ENCODE results near the gene MYMX. TPM values are rescaled to one million over a fixed set of nuclear protein-coding genes. Genes with fewer than 3 reads are reported as not detected.

Gene MYMX
- total and polyA plus RNA-seq, 2 of the 13 experiments (the other 11 are each of a cell fraction or from before 2014, with no cell fraction given) = not detected

- TF ChIP-seq, protein P1, sequence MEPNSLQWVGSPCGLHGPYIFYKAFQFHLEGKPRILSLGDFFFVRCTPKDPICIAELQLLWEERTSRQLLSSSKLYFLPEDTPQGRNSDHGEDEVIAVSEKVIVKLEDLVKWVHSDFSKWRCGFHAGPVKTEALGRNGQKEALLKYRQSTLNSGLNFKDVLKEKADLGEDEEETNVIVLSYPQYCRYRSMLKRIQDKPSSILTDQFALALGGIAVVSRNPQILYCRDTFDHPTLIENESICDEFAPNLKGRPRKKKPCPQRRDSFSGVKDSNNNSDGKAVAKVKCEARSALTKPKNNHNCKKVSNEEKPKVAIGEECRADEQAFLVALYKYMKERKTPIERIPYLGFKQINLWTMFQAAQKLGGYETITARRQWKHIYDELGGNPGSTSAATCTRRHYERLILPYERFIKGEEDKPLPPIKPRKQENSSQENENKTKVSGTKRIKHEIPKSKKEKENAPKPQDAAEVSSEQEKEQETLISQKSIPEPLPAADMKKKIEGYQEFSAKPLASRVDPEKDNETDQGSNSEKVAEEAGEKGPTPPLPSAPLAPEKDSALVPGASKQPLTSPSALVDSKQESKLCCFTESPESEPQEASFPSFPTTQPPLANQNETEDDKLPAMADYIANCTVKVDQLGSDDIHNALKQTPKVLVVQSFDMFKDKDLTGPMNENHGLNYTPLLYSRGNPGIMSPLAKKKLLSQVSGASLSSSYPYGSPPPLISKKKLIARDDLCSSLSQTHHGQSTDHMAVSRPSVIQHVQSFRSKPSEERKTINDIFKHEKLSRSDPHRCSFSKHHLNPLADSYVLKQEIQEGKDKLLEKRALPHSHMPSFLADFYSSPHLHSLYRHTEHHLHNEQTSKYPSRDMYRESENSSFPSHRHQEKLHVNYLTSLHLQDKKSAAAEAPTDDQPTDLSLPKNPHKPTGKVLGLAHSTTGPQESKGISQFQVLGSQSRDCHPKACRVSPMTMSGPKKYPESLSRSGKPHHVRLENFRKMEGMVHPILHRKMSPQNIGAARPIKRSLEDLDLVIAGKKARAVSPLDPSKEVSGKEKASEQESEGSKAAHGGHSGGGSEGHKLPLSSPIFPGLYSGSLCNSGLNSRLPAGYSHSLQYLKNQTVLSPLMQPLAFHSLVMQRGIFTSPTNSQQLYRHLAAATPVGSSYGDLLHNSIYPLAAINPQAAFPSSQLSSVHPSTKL (CRISPR knock-in tag; IDR thresholded peaks at IDR 0.05) = peak; percentile 37
- peak; percentile 48; the same call in 1 of the 2 replicates for TF ChIP-seq ZFP36L1 (CRISPR knock-in tag; IDR thresholded peaks at IDR 0.05)
- peak; percentile 93 for TF ChIP-seq ZFX (CRISPR knock-in tag; IDR thresholded peaks at IDR 0.05; ENCODE audit: low read depth)
- no peak for TF ChIP-seq TRIM24 (CRISPR knock-in tag; IDR thresholded peaks at IDR 0.05)
- peak; percentile 45 for TF ChIP-seq ZNF331 (CRISPR knock-in tag; IDR thresholded peaks at IDR 0.05)
- TF ChIP-seq RARA (CRISPR knock-in tag; IDR thresholded peaks at IDR 0.05) = 0 out of 2 replicates have a peak, but pooled peaks have one; percentile 34
- TF ChIP-seq, protein P2, sequence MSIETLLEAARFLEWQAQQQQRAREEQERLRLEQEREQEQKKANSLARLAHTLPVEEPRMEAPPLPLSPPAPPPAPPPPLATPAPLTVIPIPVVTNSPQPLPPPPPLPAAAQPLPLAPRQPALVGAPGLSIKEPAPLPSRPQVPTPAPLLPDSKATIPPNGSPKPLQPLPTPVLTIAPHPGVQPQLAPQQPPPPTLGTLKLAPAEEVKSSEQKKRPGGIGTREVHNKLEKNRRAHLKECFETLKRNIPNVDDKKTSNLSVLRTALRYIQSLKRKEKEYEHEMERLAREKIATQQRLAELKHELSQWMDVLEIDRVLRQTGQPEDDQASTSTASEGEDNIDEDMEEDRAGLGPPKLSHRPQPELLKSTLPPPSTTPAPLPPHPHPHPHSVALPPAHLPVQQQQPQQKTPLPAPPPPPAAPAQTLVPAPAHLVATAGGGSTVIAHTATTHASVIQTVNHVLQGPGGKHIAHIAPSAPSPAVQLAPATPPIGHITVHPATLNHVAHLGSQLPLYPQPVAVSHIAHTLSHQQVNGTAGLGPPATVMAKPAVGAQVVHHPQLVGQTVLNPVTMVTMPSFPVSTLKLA (IDR thresholded peaks at IDR 0.05) = peak; percentile 28; the same call in 1 of the 2 replicates
- TF ChIP-seq, protein P3, sequence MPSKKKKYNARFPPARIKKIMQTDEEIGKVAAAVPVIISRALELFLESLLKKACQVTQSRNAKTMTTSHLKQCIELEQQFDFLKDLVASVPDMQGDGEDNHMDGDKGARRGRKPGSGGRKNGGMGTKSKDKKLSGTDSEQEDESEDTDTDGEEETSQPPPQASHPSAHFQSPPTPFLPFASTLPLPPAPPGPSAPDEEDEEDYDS (CRISPR knock-in tag; IDR thresholded peaks at IDR 0.05) = peak; percentile 64; the same call in 1 of the 2 replicates
- peak; percentile 73; the same call in 1 of the 2 replicates for TF ChIP-seq ZNF670 (CRISPR knock-in tag; IDR thresholded peaks at IDR 0.05; ENCODE audit: borderline replicate concordance)
- TF ChIP-seq ZFP90 (CRISPR knock-in tag; IDR thresholded peaks at IDR 0.05; ENCODE audit: borderline replicate concordance) = 0 out of 2 replicates have a peak, but pooled peaks have one; percentile 13
- TF ChIP-seq ZNF644 (CRISPR knock-in tag; IDR thresholded peaks at IDR 0.05; ENCODE audit: low read depth) = 0 out of 2 replicates have a peak, but pooled peaks have one; percentile 16
- TF ChIP-seq RCOR2 (CRISPR knock-in tag; IDR thresholded peaks at IDR 0.05) = peak; percentile 62; the same call in 1 of the 2 replicates
- TF ChIP-seq ZNF792 (CRISPR knock-in tag; IDR thresholded peaks at IDR 0.05) = peak; percentile 31; the same call in 1 of the 2 replicates
- 0 out of 2 replicates have a peak, but pooled peaks have one; percentile 16 for TF ChIP-seq ZNF766 (CRISPR knock-in tag; IDR thresholded peaks at IDR 0.05; ENCODE audit: borderline replicate concordance)
- TF ChIP-seq HNRNPH1 (optimal IDR thresholded peaks at IDR 0.05; ENCODE audit: low read depth, low read length) = no peak
- peak; percentile 53; the same call in 1 of the 2 replicates for TF ChIP-seq JUND (CRISPR knock-in tag; IDR thresholded peaks at IDR 0.05)
- TF ChIP-seq, protein P4, sequence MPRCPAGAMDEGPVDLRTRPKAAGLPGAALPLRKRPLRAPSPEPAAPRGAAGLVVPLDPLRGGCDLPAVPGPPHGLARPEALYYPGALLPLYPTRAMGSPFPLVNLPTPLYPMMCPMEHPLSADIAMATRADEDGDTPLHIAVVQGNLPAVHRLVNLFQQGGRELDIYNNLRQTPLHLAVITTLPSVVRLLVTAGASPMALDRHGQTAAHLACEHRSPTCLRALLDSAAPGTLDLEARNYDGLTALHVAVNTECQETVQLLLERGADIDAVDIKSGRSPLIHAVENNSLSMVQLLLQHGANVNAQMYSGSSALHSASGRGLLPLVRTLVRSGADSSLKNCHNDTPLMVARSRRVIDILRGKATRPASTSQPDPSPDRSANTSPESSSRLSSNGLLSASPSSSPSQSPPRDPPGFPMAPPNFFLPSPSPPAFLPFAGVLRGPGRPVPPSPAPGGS (CRISPR knock-in tag; IDR thresholded peaks at IDR 0.05) = peak; percentile 23; the same call in 1 of the 2 replicates
- peak; percentile 72; the same call in 1 of the 2 replicates for TF ChIP-seq YEATS4 (CRISPR knock-in tag; IDR thresholded peaks at IDR 0.05; ENCODE audit: borderline replicate concordance)
- TF ChIP-seq HOXA3 (CRISPR knock-in tag; IDR thresholded peaks at IDR 0.05) = peak; percentile 47
- 0 out of 2 replicates have a peak, but pooled peaks have one; percentile 7 for TF ChIP-seq ZNF232 (CRISPR knock-in tag; IDR thresholded peaks at IDR 0.05; ENCODE audit: borderline replicate concordance)
- 0 out of 2 replicates have a peak, but pooled peaks have one; percentile 19 for TF ChIP-seq MTERF4 (CRISPR knock-in tag; IDR thresholded peaks at IDR 0.05)
Measured at GRCh38 chr6:44237021-44237812, 20.5 kb downstream of the MYMX start (continued).
